Fibroblast of lung (primary cell): ENCODE measurements around the gene CALN1.

Experiments used
- EZH2 ChIP-seq: IDR thresholded peaks from 2 replicates; pipeline ENCODE4 v1.5.1; 2012; ENCODE audit warnings: low read length, control low read depth, mild to moderate bottlenecking; ENCODE audit errors: missing control alignments
- TF ChIP-seq, protein P1 (sequence below), 2 donors: IDR thresholded peaks in 1 of 2; conservative IDR thresholded peaks in 1 of 2; 1 replicate in 1 of 2; 2 replicates in 1 of 2; pipeline ENCODE4 v1.5.1; 2011 to 2012; ENCODE audit warnings: low read length in 2 of 2, control low read depth in 1 of 2, inconsistent platforms in 1 of 2, low read depth in 1 of 2, mild to moderate bottlenecking in 1 of 2

DNA sequence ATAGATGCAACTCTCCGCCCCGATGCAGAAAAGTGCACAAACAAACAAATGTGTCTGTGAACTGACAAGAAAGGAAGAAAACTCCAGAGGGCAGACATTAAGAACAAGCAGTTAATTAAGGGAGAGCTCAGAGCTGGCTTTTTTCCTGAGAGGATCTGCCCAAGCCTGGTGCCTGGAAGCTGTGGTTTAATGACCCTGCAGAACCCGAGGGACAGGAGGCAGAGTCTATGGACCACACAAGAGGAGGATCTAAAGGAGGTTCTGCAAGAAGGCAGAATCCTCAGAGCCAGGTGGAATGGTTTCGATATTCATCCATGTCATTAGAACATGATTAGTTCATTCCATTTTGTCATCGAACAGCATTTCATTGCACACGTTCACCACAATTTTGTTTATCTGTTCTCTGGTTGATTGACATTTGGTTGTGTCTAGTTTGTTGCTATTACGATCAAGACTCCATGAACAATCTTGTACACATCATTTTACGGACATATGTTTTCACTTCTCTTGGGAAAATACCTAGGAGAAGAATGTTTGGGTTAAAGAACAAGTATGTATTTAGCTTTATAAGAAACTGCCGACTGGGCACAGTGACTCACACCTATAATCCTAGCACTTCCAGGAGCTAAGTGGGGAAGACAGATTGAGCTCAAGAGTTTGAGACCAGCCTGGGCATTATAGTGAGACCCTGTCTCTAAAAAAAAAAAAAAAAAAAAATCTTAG lies 560.2 kb downstream of the CALN1 start:
- TF ChIP-seq, protein P1, sequence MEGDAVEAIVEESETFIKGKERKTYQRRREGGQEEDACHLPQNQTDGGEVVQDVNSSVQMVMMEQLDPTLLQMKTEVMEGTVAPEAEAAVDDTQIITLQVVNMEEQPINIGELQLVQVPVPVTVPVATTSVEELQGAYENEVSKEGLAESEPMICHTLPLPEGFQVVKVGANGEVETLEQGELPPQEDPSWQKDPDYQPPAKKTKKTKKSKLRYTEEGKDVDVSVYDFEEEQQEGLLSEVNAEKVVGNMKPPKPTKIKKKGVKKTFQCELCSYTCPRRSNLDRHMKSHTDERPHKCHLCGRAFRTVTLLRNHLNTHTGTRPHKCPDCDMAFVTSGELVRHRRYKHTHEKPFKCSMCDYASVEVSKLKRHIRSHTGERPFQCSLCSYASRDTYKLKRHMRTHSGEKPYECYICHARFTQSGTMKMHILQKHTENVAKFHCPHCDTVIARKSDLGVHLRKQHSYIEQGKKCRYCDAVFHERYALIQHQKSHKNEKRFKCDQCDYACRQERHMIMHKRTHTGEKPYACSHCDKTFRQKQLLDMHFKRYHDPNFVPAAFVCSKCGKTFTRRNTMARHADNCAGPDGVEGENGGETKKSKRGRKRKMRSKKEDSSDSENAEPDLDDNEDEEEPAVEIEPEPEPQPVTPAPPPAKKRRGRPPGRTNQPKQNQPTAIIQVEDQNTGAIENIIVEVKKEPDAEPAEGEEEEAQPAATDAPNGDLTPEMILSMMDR (conservative IDR thresholded peaks at IDR 0.05 in 1 of 2, IDR thresholded peaks at IDR 0.05 in 1 of 2; ENCODE audit: low read depth in 1 of 2, low read length in 2 of 2), result no peak
- TF ChIP-seq EZH2, result no peak
